Calu3 (cell line): Measurements from ENCODE around the gene VWA8. TPM values are rescaled to one million over a fixed set of nuclear protein-coding genes. Genes with fewer than 3 reads are reported as not detected.
"Not testable (repeated sequence)": the region's sequence is repeated elsewhere in the genome, so short reads cannot be mapped to it uniquely, and the experiment has no call there.

Experiments
- BruUV-seq: library from RNA; stranded (reverse); fragments of 400-500 nt; replicated peaks from 2 replicates; lab custom pipeline; 2021; lab: Mats Ljungman, UMichigan
- CTCF ChIA-PET: fragments of 300-600 bp; sonication (Branson Sonifier 250); formaldehyde crosslinking; loops from one replicate; lab custom pipeline; 2022; ENCODE audit warnings: antibody characterized with exemption; lab: Charles Lee
- DNase-seq: peaks from one replicate; pipeline ENCODE4 v3.0.0; 2022
- H3K27ac Mint-ChIP-seq: one replicate; pipeline ENCODE4 v1.8.0; 2022; ENCODE audit warnings: mixed read lengths; ENCODE audit not compliant: unreplicated experiment
- H3K27me3 Mint-ChIP-seq: one replicate; pipeline ENCODE4 v1.8.0; 2022; ENCODE audit warnings: mixed read lengths; ENCODE audit not compliant: unreplicated experiment
- H3K36me3 Mint-ChIP-seq: one replicate; pipeline ENCODE4 v1.8.0; 2022; ENCODE audit warnings: mild to moderate bottlenecking, moderate library complexity, mixed read lengths; ENCODE audit not compliant: insufficient read depth, unreplicated experiment
- H3K4me1 Mint-ChIP-seq: one replicate; pipeline ENCODE4 v1.8.0; 2022; ENCODE audit warnings: mild to moderate bottlenecking, low read depth, mixed read lengths; ENCODE audit not compliant: unreplicated experiment
- H3K4me3 Mint-ChIP-seq: one replicate; pipeline ENCODE4 v1.8.0; 2022; ENCODE audit warnings: mild to moderate bottlenecking, low read depth, moderate library complexity, mixed read lengths; ENCODE audit not compliant: unreplicated experiment
- H3K9me3 Mint-ChIP-seq: one replicate; pipeline ENCODE4 v1.8.0; 2022; ENCODE audit warnings: low read depth, mixed read lengths; ENCODE audit not compliant: unreplicated experiment
- intact Hi-C: fragments of 100-400 bp; cut with micrococcal nuclease; formaldehyde crosslinking; loops from one replicate; pipeline ENCODE4 v1.10.0; 2022; ENCODE audit not compliant: unreplicated experiment
- total RNA-seq: library from RNA; stranded (reverse); gene quantifications from 2 replicates; pipeline ENCODE4 v1.2.3, GENCODE V29; 2022
- TF ChIP-seq, protein P1 (sequence below): fragments of 200-600 bp; IDR thresholded peaks from one replicate; pipeline ENCODE4 v1.8.0; 2022; ENCODE audit warnings: antibody characterized with exemption; ENCODE audit not compliant: unreplicated experiment

Gene VWA8
- total RNA-seq, 1 experiment from 2014 or later: 15.2 TPM

DNA sequence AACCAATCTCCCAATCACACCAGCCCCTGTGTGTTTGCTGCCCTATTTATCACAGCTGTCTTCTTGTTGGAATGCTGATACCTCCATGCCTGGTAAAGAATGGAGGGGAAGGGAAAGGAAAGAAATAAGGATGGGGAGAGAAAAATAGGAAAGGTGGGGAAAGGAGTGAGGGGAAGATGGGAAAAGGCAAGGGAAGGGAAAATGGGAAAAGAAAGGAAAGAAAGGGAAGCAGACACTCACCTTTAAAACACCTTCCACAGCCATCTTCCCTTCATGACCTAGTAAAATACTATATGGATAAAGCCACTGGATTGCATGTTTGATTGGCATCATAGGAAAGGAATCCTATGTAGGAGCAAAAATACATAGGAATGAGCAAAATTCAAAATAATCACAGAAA is 77.8 kb downstream of the VWA8 start:
- TF ChIP-seq, protein P1, sequence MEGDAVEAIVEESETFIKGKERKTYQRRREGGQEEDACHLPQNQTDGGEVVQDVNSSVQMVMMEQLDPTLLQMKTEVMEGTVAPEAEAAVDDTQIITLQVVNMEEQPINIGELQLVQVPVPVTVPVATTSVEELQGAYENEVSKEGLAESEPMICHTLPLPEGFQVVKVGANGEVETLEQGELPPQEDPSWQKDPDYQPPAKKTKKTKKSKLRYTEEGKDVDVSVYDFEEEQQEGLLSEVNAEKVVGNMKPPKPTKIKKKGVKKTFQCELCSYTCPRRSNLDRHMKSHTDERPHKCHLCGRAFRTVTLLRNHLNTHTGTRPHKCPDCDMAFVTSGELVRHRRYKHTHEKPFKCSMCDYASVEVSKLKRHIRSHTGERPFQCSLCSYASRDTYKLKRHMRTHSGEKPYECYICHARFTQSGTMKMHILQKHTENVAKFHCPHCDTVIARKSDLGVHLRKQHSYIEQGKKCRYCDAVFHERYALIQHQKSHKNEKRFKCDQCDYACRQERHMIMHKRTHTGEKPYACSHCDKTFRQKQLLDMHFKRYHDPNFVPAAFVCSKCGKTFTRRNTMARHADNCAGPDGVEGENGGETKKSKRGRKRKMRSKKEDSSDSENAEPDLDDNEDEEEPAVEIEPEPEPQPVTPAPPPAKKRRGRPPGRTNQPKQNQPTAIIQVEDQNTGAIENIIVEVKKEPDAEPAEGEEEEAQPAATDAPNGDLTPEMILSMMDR: no peak
- H3K4me1 Mint-ChIP-seq: no peaks in the 10 kb centered on the region
- no TSS peak for BruUV-seq
- CTCF ChIA-PET: no interaction called here
- H3K9me3 Mint-ChIP-seq: no peaks in the 10 kb centered on the region
- no peak overlapping the region for H3K4me3 Mint-ChIP-seq
- H3K27ac Mint-ChIP-seq: no peak overlapping the region
- H3K36me3 Mint-ChIP-seq: no peaks in the 10 kb centered on the region
- intact Hi-C loops: no loop called here
- no peaks in the 10 kb centered on the region for H3K27me3 Mint-ChIP-seq
- DNase-seq: no peak

DNA sequence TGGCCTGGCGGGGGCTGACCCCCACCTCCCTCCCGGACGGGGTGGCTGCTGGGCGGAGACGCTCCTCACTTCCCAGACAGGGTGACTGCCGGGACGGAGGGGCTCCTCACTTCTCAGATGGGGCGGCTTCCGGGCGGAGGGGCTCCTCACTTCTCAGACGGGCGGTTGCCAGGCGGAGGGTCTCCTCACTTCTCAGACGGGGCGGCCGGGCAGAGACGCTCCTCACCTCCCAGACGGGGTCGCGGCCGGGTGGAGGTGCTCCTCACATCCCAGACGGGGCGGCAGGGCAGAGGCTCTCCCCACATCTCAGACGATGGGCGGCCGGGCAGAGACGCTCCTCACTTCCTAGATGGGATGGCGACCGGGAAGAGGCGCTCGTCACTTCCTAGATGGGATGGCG is 79.0 kb downstream of the VWA8 start:
- H3K4me3 Mint-ChIP-seq, BruUV-seq, H3K4me1 Mint-ChIP-seq, H3K27me3 Mint-ChIP-seq, H3K36me3 Mint-ChIP-seq, H3K27ac Mint-ChIP-seq, DNase-seq, CTCF ChIA-PET, intact Hi-C loops, H3K9me3 Mint-ChIP-seq: not testable (repeated sequence)

DNA sequence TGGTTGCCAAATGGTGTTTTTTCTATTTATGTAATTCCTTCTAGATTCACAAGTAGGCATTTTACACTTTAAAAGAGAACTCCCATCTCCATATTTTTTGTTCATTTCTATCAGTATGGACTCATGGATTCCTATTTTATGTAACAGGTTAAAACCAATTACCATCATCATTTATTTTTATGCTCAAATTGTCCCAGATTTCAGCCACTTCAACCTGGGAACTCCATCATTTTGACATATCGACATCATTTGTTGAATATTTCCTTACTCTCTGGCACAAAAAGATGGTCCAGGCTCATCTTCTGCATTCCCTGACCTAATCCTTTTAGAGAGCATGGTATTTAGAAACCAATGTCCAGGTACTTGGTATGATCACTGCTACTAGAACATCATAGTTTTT is 79.9 kb downstream of the VWA8 start:
- H3K4me3 Mint-ChIP-seq: no peak overlapping the region
- H3K4me1 Mint-ChIP-seq: no peaks in the 10 kb centered on the region
- TF ChIP-seq, protein P1: no peak
- CTCF ChIA-PET: no interaction called here
- DNase-seq: no peak
- no peaks in the 10 kb centered on the region for H3K9me3 Mint-ChIP-seq
- no TSS peak for BruUV-seq
- no peaks in the 10 kb centered on the region for H3K36me3 Mint-ChIP-seq
- intact Hi-C loops: no loop called here
- no peak overlapping the region for H3K27ac Mint-ChIP-seq
- no peaks in the 10 kb centered on the region for H3K27me3 Mint-ChIP-seq

DNA sequence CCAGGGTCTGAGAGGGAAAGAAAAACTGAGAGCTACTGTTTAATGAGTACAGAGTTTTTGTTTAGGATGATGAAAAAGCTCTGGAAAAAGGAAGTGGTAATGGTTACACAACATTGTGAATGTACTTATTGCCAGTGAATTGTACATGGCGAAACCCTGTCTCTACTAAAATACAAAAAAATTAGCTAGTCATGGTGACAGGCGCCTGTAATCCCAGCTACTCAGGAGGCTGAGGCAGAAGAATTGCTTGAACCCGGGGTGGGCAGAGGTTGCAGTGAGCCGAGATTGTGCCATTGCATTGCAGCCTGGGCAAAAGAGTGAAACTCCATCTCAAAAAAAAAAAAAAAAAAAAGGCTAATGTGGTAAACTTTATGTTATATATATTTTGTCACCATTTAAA is 96.3 kb downstream of the VWA8 start:
- intact Hi-C loops: no loop called here
- CTCF ChIA-PET: interaction anchor here (0.6 kb wide), 1 partner anchor 83 kb away, joined by 3 read pairs; no protein-coding TSS in a partner anchor

DNA sequence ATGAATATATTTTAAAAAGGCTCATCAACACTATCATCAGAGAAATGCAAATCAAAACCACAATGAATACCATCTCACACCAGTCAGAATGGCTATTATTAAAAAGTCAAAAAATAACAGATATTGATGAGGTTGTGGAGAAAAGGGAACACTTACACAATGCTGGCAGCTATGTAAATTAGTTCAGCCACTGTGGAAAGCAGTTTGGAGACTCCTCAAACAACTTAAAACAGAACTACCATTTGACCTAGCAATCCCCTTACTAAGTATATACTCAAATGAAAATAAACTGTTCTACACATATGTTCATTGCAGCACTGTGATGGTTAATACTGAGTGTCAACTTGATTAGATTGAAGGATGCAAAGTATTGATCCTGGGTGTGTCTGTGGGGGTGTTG is 98.2 kb downstream of the VWA8 start:
- H3K36me3 Mint-ChIP-seq, BruUV-seq, CTCF ChIA-PET, H3K4me1 Mint-ChIP-seq, DNase-seq, intact Hi-C loops, H3K4me3 Mint-ChIP-seq, H3K27ac Mint-ChIP-seq, H3K27me3 Mint-ChIP-seq, H3K9me3 Mint-ChIP-seq: not testable (repeated sequence)

More for the DNA sequence above, 96.3 kb downstream of the VWA8 start:
- no TSS peak for BruUV-seq
- no peak for DNase-seq
- Mint-ChIP-seq H3K4me1 (no peaks in the 10 kb centered on the region), H3K4me3 (no peak overlapping the region), H3K27me3 (no peaks in the 10 kb centered on the region), H3K36me3 (no peaks in the 10 kb centered on the region), H3K9me3 (no peaks in the 10 kb centered on the region), H3K27ac (no peak overlapping the region)
- TF ChIP-seq, protein P1: no peak
